HEK293 (cell line): Measurements from ENCODE around the gene SLC25A14.

Source experiments
- GLI4 ChIP-seq: fragments of 450-650 bp; formaldehyde crosslinking; IDR thresholded peaks from 2 replicates; pipeline ENCODE4 v1.5.1; 2016; ENCODE audit warnings: missing biosample characterization, missing genetic modification characterization
- ZNF146 ChIP-seq: fragments of 450-650 bp; formaldehyde crosslinking; IDR thresholded peaks from 2 replicates; pipeline ENCODE4 v1.5.1; 2016; ENCODE audit warnings: missing biosample characterization, missing genetic modification characterization
- ZNF292 ChIP-seq: fragments of 450-650 bp; formaldehyde crosslinking; IDR thresholded peaks from 2 replicates; pipeline ENCODE4 v1.5.1; 2016; ENCODE audit warnings: low read depth, missing biosample characterization, missing genetic modification characterization, borderline replicate concordance
- TF ChIP-seq, protein P1 (sequence below): fragments of 450-650 bp; formaldehyde crosslinking; IDR thresholded peaks from 2 replicates; pipeline ENCODE4 v1.5.1; 2016; ENCODE audit warnings: missing biosample characterization, missing genetic modification characterization

DNA sequence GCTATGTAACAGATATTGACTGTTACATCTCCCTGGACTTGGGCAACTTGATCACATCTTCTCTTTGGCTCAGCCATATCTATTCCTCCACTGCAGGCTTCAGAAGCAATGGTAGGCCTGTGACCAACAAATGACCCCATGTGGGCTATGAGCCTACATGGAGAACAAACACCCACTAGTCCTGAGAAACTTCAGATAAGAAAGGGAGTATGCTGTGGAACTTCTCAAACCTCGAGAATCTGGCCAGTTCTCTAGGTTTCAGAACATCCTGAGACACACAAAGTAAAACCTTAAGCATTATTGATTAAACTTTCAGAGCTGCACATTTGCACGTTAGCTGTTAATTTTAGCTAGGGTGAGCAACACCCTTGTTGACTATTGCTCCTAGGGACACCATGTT, 78.3 kb downstream of the SLC25A14 start:
- TF ChIP-seq ZNF292 = no peak
- no peak for TF ChIP-seq ZNF146 (tag by site-specific recombination)
- TF ChIP-seq, protein P1, sequence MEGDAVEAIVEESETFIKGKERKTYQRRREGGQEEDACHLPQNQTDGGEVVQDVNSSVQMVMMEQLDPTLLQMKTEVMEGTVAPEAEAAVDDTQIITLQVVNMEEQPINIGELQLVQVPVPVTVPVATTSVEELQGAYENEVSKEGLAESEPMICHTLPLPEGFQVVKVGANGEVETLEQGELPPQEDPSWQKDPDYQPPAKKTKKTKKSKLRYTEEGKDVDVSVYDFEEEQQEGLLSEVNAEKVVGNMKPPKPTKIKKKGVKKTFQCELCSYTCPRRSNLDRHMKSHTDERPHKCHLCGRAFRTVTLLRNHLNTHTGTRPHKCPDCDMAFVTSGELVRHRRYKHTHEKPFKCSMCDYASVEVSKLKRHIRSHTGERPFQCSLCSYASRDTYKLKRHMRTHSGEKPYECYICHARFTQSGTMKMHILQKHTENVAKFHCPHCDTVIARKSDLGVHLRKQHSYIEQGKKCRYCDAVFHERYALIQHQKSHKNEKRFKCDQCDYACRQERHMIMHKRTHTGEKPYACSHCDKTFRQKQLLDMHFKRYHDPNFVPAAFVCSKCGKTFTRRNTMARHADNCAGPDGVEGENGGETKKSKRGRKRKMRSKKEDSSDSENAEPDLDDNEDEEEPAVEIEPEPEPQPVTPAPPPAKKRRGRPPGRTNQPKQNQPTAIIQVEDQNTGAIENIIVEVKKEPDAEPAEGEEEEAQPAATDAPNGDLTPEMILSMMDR (tag by site-specific recombination) = no peak
- TF ChIP-seq GLI4 (tag by site-specific recombination) = no peak
